Renal pelvis (tissue), 12 donors: ENCODE results near the gene TRPV3. TPM values are rescaled to one million over a fixed set of nuclear protein-coding genes. Genes with fewer than 3 reads are reported as not detected.
A peak's percentile ranks its signal among the peaks of the same experiment; 100 is the strongest.
"Not testable (repeated sequence)": the region's sequence is repeated elsewhere in the genome, so short reads cannot be mapped to it uniquely, and the experiment has no call there.

Experiments
- DNase-seq: peaks from one replicate; pipeline ENCODE4 v3.0.0-alpha.2; 2013
- long read RNA-seq, 16 experiments: transcript quantifications; one replicate each; lab custom pipeline, GENCODE V29; 2026
- polyA plus RNA-seq, 3 donors: library from polyadenylated mRNA; unstranded; fragments of 120-200 nt; gene quantifications; one replicate each; pipeline ENCODE4 v1.2.1, GENCODE V29; 2013; ENCODE audit not compliant: insufficient read length in 3 of 3

The TRPV3 gene
- 1 to 10 TPM in 2 of 3 donors, under 1 TPM in 1; 0.77 to 1.7 (median 1.4) TPM for polyA plus RNA-seq
- long read RNA-seq, donor 1 = 0 reads
- long read RNA-seq, donor 2 = 0 reads
- long read RNA-seq, donor 3 = 0 reads
- long read RNA-seq, donor 4 = 0 reads
- long read RNA-seq, donor 5 = 0 reads
- long read RNA-seq, donor 6 = 0 reads
- long read RNA-seq, donor 7 = 0 reads
- long read RNA-seq, donor 8 = 0 reads
- long read RNA-seq, donor 9 = 0 reads
- long read RNA-seq, donor 10 = 0 reads
- long read RNA-seq, donor 11 = 0 reads
- long read RNA-seq, donor 12 = 0 reads
- long read RNA-seq, donor 13 = 0 reads
- long read RNA-seq, donor 14 = 0 reads
- long read RNA-seq, donor 15 = 0 reads
- long read RNA-seq, donor 16 = 0 reads

DNA sequence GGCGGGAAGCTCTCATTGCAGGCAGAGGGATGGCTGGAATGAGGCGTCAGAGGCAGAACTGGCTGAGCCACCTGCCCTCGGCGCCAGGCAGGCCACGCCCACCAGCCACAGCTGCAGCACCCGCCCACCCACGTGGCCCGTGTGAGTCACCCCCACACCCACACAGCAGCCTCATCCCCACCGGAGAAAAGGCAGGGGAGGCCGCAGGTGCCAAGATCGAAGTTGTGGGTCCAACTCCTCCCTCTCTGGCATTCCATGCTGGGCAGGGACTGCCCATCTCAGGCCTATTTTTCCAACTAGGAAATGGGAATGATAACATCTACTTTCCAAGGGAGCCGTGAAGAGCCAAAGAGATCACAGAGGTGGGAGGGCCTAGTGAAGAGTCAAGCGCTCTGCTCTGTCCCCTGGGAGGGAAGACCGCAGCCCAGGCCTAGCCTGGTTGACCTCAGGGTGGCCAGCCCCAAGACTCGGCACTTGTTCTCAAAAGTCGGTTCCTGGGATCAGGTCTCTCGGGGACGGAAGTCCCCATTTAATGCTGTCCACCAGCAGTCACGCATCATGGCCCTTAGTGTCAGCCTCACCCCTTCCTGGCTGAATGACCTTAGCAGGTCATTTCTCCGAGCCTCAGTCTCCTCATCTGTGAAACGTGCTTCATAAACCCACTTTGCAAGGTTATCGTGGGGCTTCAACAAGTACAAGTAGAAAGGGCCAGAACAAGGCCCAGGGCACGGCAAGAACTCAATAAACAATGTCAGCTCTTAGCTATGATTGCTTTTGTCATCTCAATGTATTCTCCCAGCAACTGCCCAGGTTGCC lies at the start of gene TRPV3:
Gene TRPV3, minus strand, starts transcription at position 45 of the 816 bp plus-strand sequence. CDS start 2,962 bp downstream, outside the sequence.
- DNase-seq = no peak

DNA sequence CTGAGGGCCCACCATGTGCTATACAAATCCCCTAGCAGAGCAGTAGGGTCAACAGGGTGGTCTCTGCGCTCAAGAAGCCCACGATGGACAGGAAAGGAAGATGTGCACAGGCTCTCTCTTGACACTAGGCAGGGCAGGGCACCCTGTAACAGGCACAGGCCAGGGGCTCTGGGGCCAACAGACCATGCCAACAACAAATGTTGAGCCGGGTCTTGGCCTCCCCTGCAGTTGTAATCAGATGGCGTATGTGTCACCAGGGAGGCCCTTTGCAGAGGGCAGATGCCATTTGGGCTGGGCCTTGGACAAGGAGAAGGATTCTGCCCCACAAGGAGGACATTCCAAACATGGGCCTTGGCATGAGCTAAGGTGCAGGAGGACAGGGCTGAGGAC lies 46.3 kb upstream of the TRPV3 start:
- DNase-seq = no peak

DNA sequence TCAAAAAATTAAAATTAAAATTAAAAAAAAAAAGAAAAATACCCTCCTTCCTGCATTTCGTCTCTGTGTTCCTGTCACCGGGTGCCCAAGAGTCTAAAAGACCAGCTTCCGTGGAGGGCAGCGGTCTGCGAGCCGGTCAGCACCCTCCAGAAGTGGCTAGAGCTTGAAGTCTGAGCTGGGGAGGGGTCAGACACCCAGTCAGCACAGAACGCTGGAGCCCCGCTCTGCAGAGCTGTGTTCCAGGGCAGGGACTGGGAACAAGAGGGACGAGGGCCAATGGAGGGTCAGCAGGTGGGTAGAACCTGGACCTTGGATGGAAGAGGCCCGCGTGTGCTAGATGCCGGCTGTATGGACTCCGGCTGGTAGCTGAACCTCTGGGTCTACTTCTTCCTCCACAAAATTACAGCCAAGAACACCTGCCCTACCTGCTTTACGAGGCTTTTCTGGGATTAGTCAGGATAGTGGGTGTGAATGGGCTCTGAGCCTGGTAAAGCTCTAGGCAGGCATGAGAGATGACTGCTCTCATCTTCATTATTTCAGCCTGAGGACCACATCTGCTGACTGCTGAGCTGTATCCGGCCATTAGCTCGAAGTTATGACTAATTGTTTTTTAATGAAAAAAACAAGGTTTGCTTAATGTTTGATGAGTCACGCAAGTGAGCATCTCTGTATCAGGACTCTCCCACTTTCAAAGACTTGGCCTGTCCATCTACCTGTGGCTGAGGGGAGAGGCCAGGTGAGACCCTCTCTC lies 45.7 kb upstream of the TRPV3 start:
- no peak for DNase-seq

DNA sequence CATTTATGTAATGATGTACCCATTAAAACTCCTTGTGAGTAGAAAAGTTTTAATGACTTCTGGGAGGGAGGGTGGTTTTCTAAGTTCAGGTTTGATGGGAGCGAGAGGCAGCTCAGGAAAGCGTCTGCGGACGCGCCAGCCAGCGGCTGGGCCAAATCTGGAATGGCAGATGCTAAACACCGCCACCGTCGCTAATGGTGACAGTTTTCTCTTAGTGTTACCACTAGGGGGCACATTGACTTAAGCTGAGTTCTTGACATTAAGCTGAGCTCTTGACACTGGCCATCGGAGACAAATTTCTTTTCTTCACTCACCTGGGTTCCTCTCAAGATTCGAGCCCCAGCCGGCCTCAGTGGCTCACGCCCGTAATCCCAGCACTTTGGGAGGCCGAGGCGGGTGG lies 44.9 kb upstream of the TRPV3 start:
- peak; percentile 12 for DNase-seq

DNA sequence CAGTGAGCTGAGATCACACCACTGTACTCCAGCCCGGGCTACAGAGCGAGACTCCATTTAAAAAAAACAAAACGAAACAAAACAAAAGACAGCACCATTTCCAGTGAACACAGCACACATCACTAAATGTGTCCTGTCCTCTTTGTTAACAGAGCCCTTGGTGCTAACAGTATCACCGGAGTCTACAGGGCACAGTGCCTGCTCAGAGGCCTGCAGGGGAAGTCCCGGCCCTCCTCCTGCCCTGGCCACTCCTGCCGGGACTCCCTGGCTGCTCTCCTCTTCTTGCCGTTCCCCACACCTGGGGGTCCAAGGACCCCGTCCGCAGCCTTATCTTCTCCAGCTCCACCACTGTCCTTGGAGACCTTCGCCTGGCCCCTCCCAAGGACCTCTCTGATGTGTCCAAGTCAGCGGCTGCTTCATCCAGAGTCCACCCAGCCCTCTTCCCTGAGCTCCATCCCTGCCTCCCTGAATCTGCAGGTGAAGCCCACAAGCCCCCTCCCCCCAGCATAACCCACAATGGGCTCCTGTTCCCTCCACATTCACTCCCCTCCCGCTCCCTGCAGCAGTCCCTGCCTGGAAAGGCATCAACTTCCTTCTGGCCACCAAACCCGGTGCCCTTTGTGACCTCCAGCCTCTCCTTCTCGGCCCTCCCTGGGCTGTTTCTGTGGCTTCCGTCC lies 43.1 kb upstream of the TRPV3 start:
- no peak for DNase-seq

DNA sequence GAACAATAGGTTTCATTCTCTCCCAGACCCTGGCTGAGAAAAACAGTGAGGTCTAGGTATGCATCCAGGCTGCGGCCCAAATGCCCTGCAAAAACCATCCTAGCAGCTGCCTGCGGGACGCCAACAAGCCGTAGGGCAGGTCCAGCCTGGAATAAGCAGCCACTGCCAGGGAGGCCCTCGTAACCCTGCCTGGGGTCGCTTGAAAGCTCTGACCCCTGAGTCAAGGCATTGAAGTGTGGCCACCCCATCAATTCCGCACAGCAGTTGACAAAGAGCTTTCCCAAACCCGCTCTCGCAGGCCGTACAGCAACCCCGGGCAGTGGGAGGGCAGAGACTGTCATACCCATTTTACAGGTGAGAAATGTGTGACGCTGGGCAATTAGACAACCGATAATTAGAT lies 40.5 kb upstream of the TRPV3 start:
- DNase-seq = no peak

DNA sequence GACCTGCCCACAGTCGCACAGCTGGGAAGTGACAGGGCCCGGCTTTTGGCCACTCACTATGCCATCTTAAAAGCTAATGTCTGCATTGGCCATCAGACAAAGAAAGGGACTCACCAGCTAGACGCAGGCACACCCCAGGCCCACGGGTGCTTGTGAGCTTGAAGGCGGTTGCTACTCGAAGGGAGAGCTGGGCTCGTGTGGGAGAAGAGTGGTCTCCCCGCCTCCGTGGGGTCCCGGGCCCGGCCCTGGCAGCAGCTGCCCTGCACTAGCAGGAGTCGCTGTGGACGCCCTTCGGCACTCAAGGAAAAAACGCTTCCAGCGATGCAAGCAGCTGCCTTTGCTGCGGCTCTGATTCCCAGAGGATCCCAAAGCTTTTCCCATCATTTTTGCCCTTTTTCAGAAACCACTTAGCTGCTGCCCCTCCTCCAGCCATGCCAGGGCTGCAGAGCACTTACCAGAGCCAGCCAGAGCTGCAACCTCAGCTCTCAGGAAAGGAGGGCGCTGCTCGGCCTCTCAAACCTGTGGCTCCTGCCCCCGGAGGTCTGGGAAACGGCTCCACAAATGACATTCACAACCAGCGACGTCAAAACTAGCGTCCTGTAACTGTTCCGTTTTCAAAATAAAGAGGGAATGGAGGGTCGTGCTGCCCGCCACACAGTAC lies 39.3 kb upstream of the TRPV3 start:
- DNase-seq = no peak

DNA sequence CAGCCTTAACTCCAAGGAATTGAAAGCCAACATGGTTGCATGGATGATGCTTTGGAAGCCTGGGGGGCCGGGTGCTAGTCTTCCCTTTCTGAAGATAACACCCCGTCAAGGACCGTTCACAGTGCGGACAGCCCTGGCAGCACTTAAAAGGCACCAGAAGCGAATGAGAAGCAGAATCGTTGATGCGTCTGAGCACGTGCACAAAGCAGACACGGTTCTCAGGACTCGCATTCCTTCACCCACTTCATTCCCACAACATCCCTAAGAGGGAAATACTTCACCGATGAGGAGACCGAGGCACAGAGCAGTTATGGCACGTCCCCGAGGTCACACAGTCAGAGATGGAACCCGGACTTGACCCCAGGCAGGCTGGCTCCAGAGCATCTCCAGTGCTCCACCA lies 37.4 kb upstream of the TRPV3 start:
- DNase-seq = no peak

DNA sequence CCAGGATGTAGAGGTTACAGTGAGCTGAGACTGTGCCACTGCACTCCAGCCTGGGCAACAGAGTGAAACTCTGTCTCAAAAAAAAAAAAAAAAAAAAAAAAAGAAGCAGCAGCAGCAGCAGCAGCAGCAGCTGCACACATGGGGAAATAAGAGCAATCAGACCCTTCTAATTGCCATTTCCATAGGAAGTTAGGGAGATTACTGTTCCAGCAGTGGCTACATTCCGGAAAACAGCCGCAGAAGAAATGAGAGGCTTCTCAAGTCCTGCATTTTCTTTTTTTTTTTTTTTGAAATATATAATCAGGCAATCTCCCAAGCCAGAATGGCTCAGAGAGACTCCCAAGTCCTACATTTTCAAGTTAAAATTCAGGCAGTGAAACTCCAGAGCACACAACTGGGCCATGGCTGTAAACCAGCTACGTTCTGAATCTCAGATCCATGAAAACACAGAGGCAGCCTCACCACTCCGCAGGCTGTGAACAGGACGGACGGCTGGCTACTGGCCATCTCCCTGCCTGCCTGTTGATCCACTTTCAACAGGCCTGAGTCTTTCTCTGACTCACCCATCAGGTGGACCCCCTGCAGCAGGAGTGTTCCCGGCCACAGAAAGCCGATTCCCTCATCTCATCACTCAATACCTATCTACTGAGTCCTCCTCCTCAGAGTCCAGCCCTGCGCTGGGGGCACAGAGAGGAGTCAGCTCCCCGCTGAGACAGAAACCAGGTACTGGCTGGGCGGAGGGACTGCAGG lies 36.6 kb upstream of the TRPV3 start:
- no peak for DNase-seq

DNA sequence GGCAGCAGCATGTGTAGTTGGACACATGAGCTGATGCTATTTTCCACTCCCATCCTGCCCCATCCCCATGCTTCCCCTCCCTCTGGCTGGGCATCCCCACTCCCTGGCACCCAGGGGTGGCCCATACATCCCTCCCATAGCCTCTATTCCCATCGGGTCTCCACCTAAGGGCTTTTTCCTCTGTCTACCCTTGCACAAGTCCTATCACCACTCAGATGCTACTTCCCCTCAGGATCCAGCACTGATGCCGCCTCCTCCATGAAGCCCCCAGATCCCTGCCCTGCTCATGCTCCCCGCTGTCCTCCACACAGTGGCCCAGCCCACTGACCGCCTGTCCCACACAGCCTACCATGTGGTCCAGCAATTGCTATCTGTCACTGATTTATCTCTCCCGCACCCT lies 35.8 kb upstream of the TRPV3 start:
- no peak for DNase-seq

DNA sequence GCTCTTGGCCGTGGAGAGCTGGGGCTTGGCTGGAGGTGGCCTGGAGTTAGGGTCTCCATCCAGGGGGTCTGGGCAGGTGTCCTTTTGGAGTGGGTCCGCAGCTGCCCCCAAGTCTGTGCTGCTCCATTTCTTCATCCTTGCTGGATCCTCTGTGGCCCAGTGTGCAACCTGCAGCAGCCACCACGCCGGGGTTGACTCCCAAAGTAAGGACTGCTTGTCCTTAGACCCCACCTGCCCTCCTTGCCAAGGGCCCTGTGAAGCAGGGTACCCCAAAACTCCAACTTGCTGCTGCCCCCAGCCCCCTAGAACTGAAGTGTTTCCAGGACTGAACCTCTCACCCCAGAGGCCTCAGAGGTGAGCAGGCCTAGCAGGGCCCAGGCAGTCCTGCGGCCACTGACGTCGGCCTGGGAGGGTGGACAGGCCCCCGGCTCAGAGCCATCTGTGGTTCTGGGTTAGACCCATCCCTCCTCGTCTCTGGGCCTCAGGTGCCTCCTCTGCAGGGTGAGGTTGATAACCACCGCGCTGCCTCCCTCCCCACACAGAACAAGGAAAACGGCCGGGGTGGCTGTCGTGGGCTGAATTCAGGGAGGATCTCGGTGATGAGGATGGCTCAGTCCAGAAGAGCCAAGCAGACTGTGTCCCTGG lies 34.7 kb upstream of the TRPV3 start:
- no peak for DNase-seq

DNA sequence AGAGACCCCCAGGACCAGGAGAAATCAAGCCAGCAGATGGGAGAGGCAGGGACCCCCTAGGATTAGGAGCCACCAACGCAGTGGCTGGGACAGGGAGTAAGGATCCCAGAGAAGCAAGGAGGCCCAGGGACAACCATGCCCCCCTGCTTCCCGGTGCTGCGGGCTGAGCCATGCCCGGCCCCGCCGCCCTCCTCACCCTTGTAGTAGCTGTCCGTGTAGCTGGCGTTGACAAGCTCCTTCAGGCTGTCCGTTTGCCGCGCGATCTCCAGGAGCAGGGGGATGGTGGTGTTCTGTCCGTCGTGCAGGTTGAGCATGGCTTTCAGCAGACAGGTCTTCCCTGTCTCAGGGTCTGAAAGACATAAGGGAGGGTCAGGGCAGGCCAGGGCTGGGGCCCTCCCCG lies 33.2 kb upstream of the TRPV3 start:
- DNase-seq = no peak

DNA sequence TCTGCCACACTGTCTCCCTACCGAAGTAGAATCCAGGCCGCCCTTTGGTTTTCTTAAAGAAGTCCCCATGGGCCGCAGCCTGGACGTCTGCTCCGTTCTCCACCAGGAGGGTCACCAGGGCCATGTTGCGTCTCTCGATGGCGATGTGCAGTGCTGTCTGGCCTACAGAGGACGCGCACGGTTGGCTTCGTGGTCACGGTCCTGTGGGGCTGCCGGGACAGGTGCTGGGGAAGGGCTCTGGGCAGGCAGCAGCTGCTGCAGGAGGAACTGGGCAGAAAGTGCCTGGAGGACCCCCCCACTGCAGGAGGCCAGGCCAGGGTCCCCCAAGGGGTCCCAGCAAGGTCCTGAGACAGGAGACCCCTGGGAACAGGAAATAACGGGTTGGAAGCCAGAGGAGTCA lies 32.6 kb upstream of the TRPV3 start:
- DNase-seq = no peak

DNA sequence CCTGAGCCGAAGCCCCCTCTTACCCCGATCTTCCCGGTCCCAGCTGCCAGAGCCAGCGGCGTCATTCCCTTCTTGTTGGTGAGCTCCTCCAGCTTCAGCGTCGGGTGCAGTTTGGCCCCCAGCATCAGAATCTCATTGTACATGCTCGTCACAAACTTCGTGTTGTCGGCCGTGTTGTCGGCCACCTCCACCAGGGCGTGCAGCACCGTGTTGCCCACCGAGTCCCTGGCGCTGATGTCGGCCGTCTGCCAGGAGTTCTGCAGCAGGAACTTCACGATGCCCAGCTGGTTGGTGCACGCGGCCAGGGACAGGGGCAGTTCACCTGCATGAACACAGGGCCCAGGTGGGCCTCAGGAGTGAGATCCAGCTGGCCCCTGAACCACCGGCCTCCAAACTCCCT lies 32.2 kb upstream of the TRPV3 start:
- DNase-seq = no peak

DNA sequence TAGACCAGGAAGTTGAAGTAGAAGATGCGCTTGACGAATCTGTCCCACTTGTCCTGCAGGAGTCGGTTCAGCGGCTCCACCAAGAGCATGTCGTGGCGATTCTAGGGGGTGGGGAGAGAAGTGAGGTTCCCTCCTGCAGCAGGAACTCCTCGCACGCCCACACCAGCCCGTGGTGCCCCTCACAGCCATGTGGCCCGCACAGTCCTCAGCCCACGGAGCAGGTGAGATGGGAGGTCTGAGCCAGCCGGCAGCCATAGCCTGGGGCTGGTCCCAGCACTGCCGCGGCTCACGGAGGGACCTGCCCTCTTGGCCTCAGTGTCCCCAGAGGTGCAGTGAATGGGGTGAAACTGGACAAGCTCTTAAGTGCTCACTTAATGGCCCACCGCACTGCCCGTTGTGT lies 28.2 kb upstream of the TRPV3 start:
- no peak for DNase-seq

DNA sequence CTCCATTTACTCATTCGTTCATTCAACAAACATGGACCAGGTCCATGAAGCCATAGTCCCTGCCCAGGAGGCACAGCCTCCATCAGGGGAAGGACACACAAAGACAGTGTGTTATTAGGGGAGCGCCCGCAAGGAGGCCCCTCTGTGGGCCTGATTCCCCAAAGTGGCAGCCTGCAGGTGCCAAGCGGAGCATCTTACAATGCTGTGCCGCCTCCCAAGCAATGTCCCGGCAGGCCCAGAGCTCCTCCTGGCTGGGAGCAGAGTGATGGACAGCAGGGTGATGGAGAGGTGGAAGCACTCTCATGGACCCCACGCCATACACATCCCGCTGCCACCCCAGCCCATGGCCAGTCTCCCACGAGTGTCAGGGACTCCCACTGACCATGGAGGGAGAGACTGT lies 25.8 kb upstream of the TRPV3 start:
- DNase-seq = no peak

DNA sequence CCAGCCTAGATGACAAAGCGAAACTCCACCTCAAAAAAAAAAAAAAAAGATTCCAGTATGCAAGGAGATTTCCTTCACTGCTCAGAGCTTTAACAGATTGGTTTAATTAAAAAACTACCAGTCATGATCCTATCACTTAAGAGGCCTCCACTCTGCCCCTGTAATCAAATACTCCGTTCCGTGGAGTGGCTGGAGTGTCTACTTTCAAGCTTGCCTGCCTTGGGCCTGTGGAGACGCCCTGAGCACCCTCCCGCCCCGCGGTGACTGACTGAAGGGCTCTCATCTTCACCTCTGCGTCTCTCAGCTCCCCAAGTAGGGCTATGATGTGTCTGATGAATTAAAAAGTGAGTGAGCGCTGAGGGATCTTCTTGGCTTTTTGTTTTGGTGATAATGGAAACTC lies 25.3 kb upstream of the TRPV3 start:
- DNase-seq = peak; percentile 11

DNA sequence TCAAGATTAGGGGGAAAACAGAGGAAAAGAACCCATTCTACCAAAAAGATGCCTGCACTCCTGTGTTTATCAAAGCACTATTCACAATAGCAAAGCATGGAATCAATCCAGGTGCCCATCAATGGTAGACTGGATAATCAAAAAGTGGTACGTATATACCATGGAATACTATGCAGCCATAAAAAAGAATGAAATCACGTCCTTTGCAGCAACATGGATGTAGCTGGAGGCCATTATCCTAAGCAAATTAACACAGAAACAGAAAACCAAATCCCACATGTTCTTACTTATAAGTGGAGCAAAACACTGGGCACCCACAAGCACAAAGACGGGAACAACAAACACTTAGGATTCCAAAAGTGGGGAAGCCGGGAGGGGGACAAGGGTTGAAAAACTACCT lies 21.1 kb upstream of the TRPV3 start:
- DNase-seq = not testable (repeated sequence)

DNA sequence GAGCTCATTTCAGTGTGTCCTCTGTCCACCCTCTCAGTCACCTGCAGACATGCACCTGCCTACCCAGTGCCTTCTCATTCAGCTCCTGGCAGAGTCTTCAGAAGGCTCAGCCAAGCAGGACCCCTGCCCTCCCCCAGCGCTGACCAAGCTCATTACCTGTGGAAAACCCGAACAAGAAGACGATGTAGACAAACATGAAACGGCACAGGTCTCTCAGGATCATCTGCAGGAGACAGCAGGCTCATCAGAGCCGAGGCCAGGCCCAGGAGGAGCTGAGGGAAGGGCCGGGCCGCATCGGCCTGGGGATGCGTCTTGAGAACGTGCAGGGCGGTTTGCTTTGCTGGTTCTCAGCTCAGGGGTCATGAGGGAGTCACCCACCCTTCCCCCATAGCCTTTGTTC lies 19.4 kb upstream of the TRPV3 start:
- no peak for DNase-seq

DNA sequence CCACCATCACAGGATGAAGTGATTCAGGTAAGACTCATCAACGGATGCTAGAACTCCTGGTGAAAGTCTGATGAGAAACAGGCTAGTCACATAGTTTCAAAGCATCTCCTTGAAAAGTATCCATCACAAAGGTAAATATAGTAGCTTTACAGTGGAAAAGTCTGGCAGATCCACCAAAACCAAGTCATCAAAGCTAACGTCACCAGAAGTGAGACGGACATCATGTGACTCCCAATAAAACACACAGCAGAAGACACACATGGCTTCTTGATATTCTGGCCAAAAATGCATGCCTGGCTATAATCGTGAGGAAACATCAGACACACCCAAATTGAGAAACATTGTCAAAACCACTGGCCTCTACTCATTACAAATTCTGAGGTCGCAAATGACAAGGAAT lies 17.9 kb upstream of the TRPV3 start:
- no peak for DNase-seq
